ENCODE measurements around the gene MLX. TPM values are rescaled to one million over a fixed set of nuclear protein-coding genes. Genes with fewer than 3 reads are reported as not detected.
"Not testable (repeated sequence)": the region's sequence is repeated elsewhere in the genome, so short reads cannot be mapped to it uniquely, and the experiment has no call there.

Gene MLX
- total RNA-seq, 6 experiments from 2014 or later = 40.7 to 48.3 (median 47.0) TPM

- Mint-ChIP-seq H3K4me3 (peak overlapping the region; percentile 91), H3K36me3 (ENCODE audit: low read depth) (no peaks in the 10 kb centered on the region), H3K27me3 (ENCODE audit: insufficient read depth) (peaks cover 3% of the 10 kb centered on the region), H3K4me1 (ENCODE audit: low read depth) (peaks cover 10% of the 10 kb centered on the region), H3K9me3 (no peaks in the 10 kb centered on the region), H3K27ac (peak overlapping the region; percentile 88)
- peak; percentile 53 for DNase-seq
- no peak for TF ChIP-seq CTCF (IDR thresholded peaks at IDR 0.05)
These were observed 12.4 kb upstream of the MLX start for GRCh38 chr17:42554250-42555121.

DNA sequence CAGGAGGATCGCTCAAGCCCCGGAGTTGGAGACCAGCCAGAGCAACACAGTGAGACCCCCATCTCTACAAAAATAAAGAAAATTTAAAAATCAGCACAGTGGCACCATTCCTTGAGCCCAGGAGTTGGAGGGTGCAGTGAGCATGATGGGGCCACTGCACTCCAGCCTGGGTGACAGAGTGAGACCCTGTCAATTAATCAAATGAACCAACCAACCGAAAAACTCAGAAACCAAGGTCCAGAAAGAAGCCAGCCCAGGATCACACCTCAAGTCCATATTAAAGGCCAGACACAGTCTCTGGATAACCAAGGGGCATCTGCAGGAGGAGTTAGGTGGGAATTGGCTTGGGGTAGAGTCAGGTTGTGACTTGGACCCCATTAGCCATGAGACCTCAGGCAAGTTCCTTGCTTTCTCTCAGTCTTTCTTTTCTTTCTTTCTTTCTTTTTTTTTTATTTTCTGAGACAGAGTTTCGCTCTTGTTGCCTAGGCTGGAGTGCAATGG lies 11.7 kb upstream of the MLX start:
- peak overlapping the region; percentile 88 for H3K27ac Mint-ChIP-seq
- no peaks in the 10 kb centered on the region for H3K9me3 Mint-ChIP-seq
- H3K27me3 Mint-ChIP-seq (ENCODE audit: insufficient read depth) = peaks cover 3% of the 10 kb centered on the region
- no peaks in the 10 kb centered on the region for H3K36me3 Mint-ChIP-seq (ENCODE audit: low read depth)
- peaks cover 16% of the 10 kb centered on the region for H3K4me1 Mint-ChIP-seq (ENCODE audit: low read depth)
- no peak for TF ChIP-seq CTCF (IDR thresholded peaks at IDR 0.05)
- H3K4me3 Mint-ChIP-seq = peak overlapping the region; percentile 91
- DNase-seq = no peak

DNA sequence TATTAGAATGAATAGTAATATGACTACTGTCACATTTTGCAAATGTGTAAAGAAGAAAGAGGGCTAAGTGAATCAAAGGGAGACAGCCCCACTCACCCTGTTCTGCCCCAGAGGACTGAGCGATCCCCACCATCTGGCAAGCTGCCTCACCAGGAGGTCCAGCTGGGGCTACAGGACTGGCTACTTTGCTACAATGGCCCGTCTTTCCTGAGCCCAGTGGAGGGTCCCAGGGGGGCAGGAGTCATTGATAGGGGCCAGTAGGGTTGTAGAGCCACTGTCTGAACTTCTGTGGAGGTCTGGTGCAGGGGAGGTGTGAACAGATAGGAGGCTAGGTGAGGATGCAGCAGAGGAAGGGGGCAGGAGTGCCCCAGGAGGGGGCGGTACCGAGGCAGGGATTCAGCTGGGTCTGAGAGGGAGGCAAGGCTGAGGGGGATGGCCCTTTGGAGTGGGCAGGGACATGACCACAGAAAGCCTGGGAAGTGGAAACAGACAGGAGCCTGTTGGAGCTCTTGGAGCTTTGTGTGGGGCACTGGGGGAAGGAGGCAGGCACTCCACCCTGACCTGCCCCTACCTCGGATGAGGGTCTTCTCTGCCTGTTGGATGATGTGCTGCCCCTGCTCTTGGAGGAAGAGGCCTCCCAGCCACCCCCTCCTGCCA lies 10.8 kb upstream of the MLX start:
- not testable (repeated sequence) for H3K9me3 Mint-ChIP-seq; H3K4me3 Mint-ChIP-seq; H3K36me3 Mint-ChIP-seq (ENCODE audit: low read depth); H3K27ac Mint-ChIP-seq; DNase-seq; H3K27me3 Mint-ChIP-seq (ENCODE audit: insufficient read depth)
- H3K4me1 Mint-ChIP-seq (ENCODE audit: low read depth) = peaks cover 23% of the 10 kb centered on the region
- peak; percentile 51 for TF ChIP-seq CTCF (IDR thresholded peaks at IDR 0.05)

GRCh38 chr17:42559075-42559474 lies 7.8 kb upstream of the MLX start:
- Mint-ChIP-seq H3K4me1 (ENCODE audit: low read depth) (peaks cover 46% of the 10 kb centered on the region), H3K9me3 (peaks cover 4% of the 10 kb centered on the region; the same call in 1 of the 2 replicates), H3K4me3 (no peak overlapping the region), H3K27me3 (ENCODE audit: insufficient read depth) (peaks cover 3% of the 10 kb centered on the region; the same call in 1 of the 2 replicates), H3K27ac (no peak overlapping the region), H3K36me3 (ENCODE audit: low read depth) (peaks cover 22% of the 10 kb centered on the region)
- no peak for TF ChIP-seq CTCF (IDR thresholded peaks at IDR 0.05)
- no peak for DNase-seq

DNA sequence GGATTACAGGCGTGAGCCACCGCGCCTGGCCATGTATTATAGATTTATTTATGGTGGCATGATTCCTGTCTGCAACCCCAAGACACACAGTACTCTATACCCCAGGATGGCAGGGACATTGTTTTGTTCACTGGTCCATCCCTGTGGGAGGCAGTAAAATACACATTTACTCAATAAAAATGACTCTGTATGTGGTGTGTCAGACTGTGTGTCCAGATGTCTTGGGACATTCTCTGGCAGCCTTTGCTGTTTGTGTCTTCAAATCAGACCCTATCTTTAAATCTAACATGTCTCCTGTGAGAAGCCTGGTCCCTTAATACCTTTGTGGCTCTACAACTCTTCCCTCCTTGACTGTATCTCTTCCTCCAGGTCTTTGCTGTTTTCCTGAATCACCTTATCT lies 6.7 kb upstream of the MLX start:
- peaks cover 22% of the 10 kb centered on the region for H3K36me3 Mint-ChIP-seq (ENCODE audit: low read depth)
- H3K4me3 Mint-ChIP-seq = peak overlapping the region; percentile 73; the same call in 1 of the 2 replicates
- H3K4me1 Mint-ChIP-seq (ENCODE audit: low read depth) = peaks cover 43% of the 10 kb centered on the region

More for the DNA sequence above, 6.7 kb upstream of the MLX start:
- DNase-seq = no peak
- H3K27me3 Mint-ChIP-seq (ENCODE audit: insufficient read depth) = peaks cover 2% of the 10 kb centered on the region; the same call in 1 of the 2 replicates
- H3K9me3 Mint-ChIP-seq = peaks cover 4% of the 10 kb centered on the region; the same call in 1 of the 2 replicates
- no peak for TF ChIP-seq CTCF (IDR thresholded peaks at IDR 0.05)
- peak overlapping the region; percentile 73 for H3K27ac Mint-ChIP-seq

Measured in HFFc6 (cell line).